OCI-LY3 (cell line): ENCODE results near the gene CEP68.
A peak's percentile ranks its signal among the peaks of the same experiment; 100 is the strongest.
"Not testable (repeated sequence)": the region's sequence is repeated elsewhere in the genome, so short reads cannot be mapped to it uniquely, and the experiment has no call there.

Experiments
- H2AFZ ChIP-seq: fragments of 200-600, 300-600 bp; shearing (Covaris generic); 2 replicates; pipeline ENCODE4 v1.6.0; 2014; ENCODE audit warnings: antibody characterized with exemption, low read depth, low read length
- H3K27ac ChIP-seq: fragments of 200-600, 300-600 bp; sonication (generic); 2 replicates; pipeline ENCODE4 v1.5.1; 2014; ENCODE audit warnings: mild to moderate bottlenecking, low read length, moderate library complexity, mixed read lengths
- H3K27me3 ChIP-seq: fragments of 200-600, 300-600 bp; sonication (generic); 2 replicates; pipeline ENCODE4 v1.6.1; 2014; ENCODE audit warnings: low read depth, low read length, mixed read lengths
- H3K36me3 ChIP-seq: fragments of 200-600, 300-600 bp; sonication (generic); replicated peaks from 2 replicates; pipeline ENCODE3; 2014; ENCODE audit warnings: low read depth, low read length, mixed read lengths
- H3K4me1 ChIP-seq: fragments of 300-600, 200-600 bp; sonication (generic); 2 replicates; pipeline ENCODE4 v1.6.1; 2014; ENCODE audit warnings: low read length, mixed read lengths
- H3K4me2 ChIP-seq: fragments of 200-600, 300-600 bp; sonication (generic); 2 replicates; pipeline ENCODE4 v1.6.1; 2014; ENCODE audit warnings: low read length, mixed read lengths
- H3K4me3 ChIP-seq: fragments of 300-600, 200-600 bp; sonication (generic); 2 replicates; pipeline ENCODE4 v1.5.1; 2014; ENCODE audit warnings: antibody characterized with exemption, mild to moderate bottlenecking, low read length, moderate library complexity
- H3K79me2 ChIP-seq: fragments of 300-600, 200-600 bp; shearing (Covaris generic); 2 replicates; pipeline ENCODE4 v1.6.1; 2014; ENCODE audit warnings: mild to moderate bottlenecking, low read length, mixed read lengths
- H3K9ac ChIP-seq: fragments of 300-600, 200-600 bp; shearing (Covaris generic); 2 replicates; pipeline ENCODE4 v1.6.0; 2014; ENCODE audit warnings: mild to moderate bottlenecking, low read length, moderate library complexity
- H3K9me3 ChIP-seq: fragments of 200-600, 300-600 bp; shearing (Covaris generic); 2 replicates; pipeline ENCODE4 v1.6.1; 2014; ENCODE audit warnings: low read length, mixed read lengths; ENCODE audit not compliant: insufficient read depth
- H4K20me1 ChIP-seq: fragments of 200-600, 300-600 bp; sonication (generic); 2 replicates; pipeline ENCODE4 v1.6.1; 2016; ENCODE audit warnings: low read length, mixed read lengths; ENCODE audit not compliant: insufficient read depth
- EZH2phosphoT487 ChIP-seq: fragments of 200-600 bp; shearing (Covaris generic); IDR thresholded peaks from 2 replicates; pipeline ENCODE4 v1.6.1; 2018; ENCODE audit warnings: antibody characterized with exemption, mixed run types, low read depth
- TF ChIP-seq, protein P1 (sequence below): fragments of 200-600, 300-600 bp; sonication (generic); IDR thresholded peaks from 2 replicates; pipeline ENCODE4 v1.5.1; 2014; ENCODE audit warnings: antibody characterized with exemption, low read length, low read depth

The CEP68 gene

DNA sequence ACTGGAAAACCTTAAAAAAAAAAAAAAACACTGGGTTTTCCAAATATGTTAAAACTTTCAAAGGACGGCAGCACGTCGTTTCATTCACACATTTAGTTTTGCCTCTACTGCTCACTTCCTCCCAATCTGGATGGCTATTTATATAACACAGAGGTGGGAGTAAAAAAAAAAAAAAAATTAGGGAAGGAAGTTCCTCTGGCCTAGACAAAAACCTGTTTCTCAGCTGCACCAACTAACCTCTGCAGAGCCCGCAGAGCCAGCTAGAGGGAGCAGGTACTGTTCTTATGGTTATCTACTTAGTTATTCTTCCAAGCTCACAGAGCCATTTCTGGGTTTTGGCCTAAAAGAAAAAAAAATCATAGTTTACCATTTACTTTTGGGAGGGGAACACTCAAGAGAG, 38.9 kb upstream of the CEP68 start:
- TF ChIP-seq EZH2phosphoT487, result no peak
- TF ChIP-seq, protein P1, sequence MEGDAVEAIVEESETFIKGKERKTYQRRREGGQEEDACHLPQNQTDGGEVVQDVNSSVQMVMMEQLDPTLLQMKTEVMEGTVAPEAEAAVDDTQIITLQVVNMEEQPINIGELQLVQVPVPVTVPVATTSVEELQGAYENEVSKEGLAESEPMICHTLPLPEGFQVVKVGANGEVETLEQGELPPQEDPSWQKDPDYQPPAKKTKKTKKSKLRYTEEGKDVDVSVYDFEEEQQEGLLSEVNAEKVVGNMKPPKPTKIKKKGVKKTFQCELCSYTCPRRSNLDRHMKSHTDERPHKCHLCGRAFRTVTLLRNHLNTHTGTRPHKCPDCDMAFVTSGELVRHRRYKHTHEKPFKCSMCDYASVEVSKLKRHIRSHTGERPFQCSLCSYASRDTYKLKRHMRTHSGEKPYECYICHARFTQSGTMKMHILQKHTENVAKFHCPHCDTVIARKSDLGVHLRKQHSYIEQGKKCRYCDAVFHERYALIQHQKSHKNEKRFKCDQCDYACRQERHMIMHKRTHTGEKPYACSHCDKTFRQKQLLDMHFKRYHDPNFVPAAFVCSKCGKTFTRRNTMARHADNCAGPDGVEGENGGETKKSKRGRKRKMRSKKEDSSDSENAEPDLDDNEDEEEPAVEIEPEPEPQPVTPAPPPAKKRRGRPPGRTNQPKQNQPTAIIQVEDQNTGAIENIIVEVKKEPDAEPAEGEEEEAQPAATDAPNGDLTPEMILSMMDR, result peak; percentile 50
- H3K36me3 ChIP-seq, result peaks cover 59% of the 10 kb centered on the region

DNA sequence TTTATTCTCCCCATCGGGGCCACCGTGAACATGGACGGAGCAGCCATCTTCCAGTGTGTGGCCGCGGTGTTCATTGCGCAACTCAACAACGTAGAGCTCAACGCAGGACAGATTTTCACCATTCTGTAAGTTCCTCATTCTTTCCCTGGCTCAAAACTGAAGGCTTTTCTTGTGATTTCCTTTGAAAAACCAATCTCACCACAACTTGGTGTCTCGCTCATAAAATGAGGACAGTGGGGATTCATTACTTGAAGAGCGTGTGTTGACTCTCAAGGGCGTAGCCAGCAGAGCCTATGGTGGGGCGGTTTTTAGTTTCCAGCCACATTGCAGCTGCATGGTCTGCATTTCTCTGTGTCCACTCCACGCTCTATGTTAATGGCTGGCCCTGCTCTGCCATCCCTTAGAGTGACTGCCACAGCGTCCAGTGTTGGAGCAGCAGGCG, 38.1 kb upstream of the CEP68 start:
- no peaks in the 10 kb centered on the region for H3K79me2 ChIP-seq
- H3K27me3 ChIP-seq, result no peaks in the 10 kb centered on the region
- TF ChIP-seq, protein P1, result no peak
- H3K4me2 ChIP-seq, result no peak overlapping the region
- no peak overlapping the region for H3K27ac ChIP-seq
- H3K9ac ChIP-seq, result no peak overlapping the region
- no peaks in the 10 kb centered on the region for H3K9me3 ChIP-seq
- H4K20me1 ChIP-seq, result 0 out of 2 replicates have a peak, but pooled peaks cover 2% of the 10 kb centered on the region
- H3K36me3 ChIP-seq, result peaks cover 66% of the 10 kb centered on the region
- no peak overlapping the region for H2AFZ ChIP-seq
- no peak overlapping the region for H3K4me3 ChIP-seq
- H3K4me1 ChIP-seq, result peaks cover 27% of the 10 kb centered on the region

More for the DNA sequence above, 38.9 kb upstream of the CEP68 start:
- H4K20me1 ChIP-seq, result 0 out of 2 replicates have a peak, but pooled peaks cover 2% of the 10 kb centered on the region
- H3K4me2 ChIP-seq, result no peak overlapping the region
- H2AFZ ChIP-seq, result no peak overlapping the region
- H3K9me3 ChIP-seq, result no peaks in the 10 kb centered on the region
- no peaks in the 10 kb centered on the region for H3K27me3 ChIP-seq
- H3K4me3 ChIP-seq, result no peak overlapping the region
- peaks cover 27% of the 10 kb centered on the region for H3K4me1 ChIP-seq
- H3K79me2 ChIP-seq, result no peaks in the 10 kb centered on the region
- H3K27ac ChIP-seq, result no peak overlapping the region
- no peak overlapping the region for H3K9ac ChIP-seq

DNA sequence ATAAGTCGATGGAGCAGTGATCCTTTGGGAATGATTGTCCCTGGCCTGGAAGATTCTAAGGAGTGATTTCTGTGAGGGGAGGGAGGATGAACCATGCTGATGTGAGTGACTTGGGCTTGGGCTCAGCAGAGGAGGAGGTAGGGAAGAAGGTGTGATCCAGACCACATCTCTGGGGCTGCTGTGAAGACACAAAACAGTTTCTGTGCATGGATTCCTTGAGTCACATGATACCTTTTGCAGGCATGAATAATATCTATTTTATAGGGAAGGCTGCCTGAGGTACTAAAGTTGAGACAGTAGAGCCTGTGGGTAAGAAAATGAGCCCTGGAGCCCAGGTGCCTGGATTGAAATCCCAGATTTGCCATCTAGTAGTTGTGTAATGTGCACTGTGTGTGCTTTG, 37.2 kb upstream of the CEP68 start:
- no peaks in the 10 kb centered on the region for H3K9me3 ChIP-seq
- H3K4me3 ChIP-seq, result no peak overlapping the region
- no peak overlapping the region for H2AFZ ChIP-seq
- H3K27ac ChIP-seq, result no peak overlapping the region
- peaks cover 75% of the 10 kb centered on the region for H3K36me3 ChIP-seq
- TF ChIP-seq, protein P1, result no peak
- TF ChIP-seq EZH2phosphoT487, result no peak
- no peaks in the 10 kb centered on the region for H3K79me2 ChIP-seq
- H4K20me1 ChIP-seq, result 0 out of 2 replicates have a peak, but pooled peaks cover 2% of the 10 kb centered on the region
- no peaks in the 10 kb centered on the region for H3K27me3 ChIP-seq
- no peak overlapping the region for H3K4me2 ChIP-seq
- H3K4me1 ChIP-seq, result peaks cover 20% of the 10 kb centered on the region
- H3K9ac ChIP-seq, result no peak overlapping the region

DNA sequence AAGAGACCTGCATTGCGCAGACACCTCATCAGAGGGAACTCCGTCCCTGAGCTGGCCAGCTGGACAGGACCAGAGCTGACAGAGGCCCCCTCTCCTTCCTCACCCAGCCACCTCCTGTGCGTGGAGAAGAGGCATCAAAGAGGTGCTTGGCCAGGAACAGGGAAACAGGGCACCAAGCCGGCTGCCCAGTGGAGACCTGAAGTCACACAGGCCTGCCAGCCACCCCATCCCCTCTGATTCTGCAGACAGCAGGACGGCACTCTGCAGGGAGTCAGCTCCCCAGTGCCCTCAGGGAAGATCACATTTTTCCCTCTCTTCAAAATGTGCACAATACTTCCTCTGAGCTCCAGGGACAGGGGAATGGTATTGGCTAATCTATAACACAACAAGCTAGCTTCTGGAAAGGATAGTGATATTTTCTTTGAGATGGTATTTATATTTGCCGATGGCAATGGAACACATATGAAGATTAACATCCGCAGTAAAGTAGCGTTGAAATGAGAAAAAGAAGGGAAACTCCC, 36.5 kb upstream of the CEP68 start:
- no peak overlapping the region for H2AFZ ChIP-seq
- no peaks in the 10 kb centered on the region for H4K20me1 ChIP-seq
- no peaks in the 10 kb centered on the region for H3K79me2 ChIP-seq
- no peak for TF ChIP-seq EZH2phosphoT487
- TF ChIP-seq, protein P1, result no peak
- H3K4me3 ChIP-seq, result no peak overlapping the region
- H3K36me3 ChIP-seq, result peaks cover 76% of the 10 kb centered on the region
- H3K27ac ChIP-seq, result no peak overlapping the region
- no peak overlapping the region for H3K4me2 ChIP-seq
- H3K9me3 ChIP-seq, result no peaks in the 10 kb centered on the region
- no peaks in the 10 kb centered on the region for H3K27me3 ChIP-seq
- H3K9ac ChIP-seq, result no peak overlapping the region
- peaks cover 15% of the 10 kb centered on the region for H3K4me1 ChIP-seq

DNA sequence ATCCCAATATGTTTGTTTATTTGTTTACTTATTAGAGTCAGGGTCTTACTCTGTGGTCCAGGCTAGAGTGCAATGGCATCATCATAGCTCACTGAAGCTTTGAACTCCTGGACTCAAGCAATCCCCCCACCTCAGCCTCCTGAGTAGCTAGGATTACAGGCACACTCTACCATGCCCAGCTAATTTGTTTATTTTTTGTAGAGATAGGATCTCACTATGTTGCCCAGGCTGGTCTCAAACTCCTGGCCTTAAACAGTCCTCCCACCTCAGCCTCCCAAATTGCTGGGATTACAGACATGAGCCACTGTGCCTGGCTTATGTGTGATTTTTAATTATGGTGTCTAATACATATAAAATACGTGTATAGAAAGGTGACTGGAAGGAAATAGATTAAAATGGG, 36.0 kb upstream of the CEP68 start:
- Histone ChIP-seq H3K36me3 (peaks cover 73% of the 10 kb centered on the region), H3K4me1 (peaks cover 15% of the 10 kb centered on the region)
- H3K79me2 ChIP-seq, H3K9me3 ChIP-seq, H2AFZ ChIP-seq, H4K20me1 ChIP-seq, H3K27me3 ChIP-seq, H3K4me2 ChIP-seq, H3K27ac ChIP-seq, H3K9ac ChIP-seq, H3K4me3 ChIP-seq: not testable (repeated sequence)
